Measurements from ENCODE around the gene ITGB1.
"Not testable (repeated sequence)": the region's sequence is repeated elsewhere in the genome, so short reads cannot be mapped to it uniquely, and the experiment has no call there.

The ITGB1 gene

GRCh38 chr10:32980558-32981468 is 22.8 kb upstream of the ITGB1 start:
- DNase-seq (ENCODE audit: low read depth) = peak; percentile 82

- DNase-seq (ENCODE audit: low read depth) = no peak
Observed at GRCh38 chr10:32980242-32980557, 22.2 kb upstream of the ITGB1 start.

GRCh38 chr10:32979719-32980118 is 21.7 kb upstream of the ITGB1 start:
- not testable (repeated sequence) for DNase-seq (ENCODE audit: low read depth)

- DNase-seq (ENCODE audit: low read depth) = no peak
Observed at GRCh38 chr10:32979041-32979440, 21.0 kb upstream of the ITGB1 start.

GRCh38 chr10:32977846-32978809 is 20.1 kb upstream of the ITGB1 start:
- not testable (repeated sequence) for DNase-seq (ENCODE audit: low read depth)

DNA sequence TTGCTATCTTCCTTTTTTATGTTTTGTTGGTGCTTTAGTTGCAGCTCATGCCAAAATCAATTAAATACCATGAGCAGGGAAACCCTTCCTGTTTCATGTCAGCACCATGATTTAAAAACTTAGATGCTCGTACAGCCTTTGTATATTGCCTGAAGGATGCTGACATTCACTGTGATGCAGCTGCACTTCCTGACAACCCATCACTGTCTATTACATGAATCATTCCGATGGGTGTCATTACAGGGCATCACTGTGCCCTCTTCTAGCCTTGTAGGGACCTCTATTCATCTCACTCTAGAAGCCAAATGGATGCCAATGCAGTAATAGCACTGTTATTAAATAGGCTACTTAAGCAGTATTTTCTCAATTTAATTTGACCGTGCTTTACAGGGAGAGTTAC is 18.3 kb upstream of the ITGB1 start:
- no peak for DNase-seq (ENCODE audit: low read depth)

- no peak for DNase-seq (ENCODE audit: low read depth)
Observed at GRCh38 chr10:32972929-32973328, 14.9 kb upstream of the ITGB1 start.

DNA sequence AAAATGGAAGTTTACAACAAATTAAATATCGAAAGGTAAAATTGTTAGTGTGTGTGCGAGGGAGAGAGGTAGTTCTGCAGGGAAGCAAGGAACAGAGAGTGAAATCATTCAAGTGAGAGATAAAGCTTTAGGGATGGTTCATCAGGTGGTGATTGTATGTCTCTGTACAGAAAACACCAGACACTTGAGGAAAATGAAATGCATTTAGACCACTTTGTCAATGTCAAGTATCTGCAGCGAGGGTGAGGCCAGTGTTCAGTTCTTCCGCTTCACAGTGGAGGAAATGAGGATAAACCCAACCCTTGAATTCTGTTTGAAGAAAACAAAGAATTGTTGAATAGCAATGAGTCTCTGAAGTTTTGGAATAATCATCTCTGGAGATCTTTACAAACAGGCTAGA is 14.4 kb upstream of the ITGB1 start:
- DNase-seq (ENCODE audit: low read depth) = no peak

DNA sequence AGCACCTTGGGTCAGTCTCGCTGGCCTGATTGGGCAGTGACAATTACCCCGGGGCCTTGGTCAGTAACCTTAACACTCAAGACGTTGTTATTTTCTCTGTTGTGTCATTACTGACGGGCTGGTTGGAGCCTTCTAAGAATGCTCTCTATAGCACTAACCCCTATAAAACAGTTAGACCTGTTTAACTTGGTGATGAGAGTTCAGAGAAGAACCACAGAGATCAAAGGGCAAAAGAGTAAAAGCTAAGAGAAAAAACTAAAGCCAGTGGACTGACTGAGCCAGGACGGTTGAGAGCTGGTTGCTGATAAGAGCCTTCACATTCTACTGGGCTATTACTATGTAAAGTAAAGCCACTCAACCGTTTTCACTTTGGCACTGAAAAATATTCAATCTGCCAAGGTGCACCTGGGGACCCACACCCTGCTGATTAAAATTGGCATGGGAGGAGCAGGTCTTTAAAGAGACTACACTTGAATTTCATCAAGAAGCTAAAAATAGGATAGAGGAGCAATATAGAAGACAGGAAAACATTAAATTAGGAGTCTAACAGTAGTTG is 13.6 kb upstream of the ITGB1 start:
- no peak for DNase-seq (ENCODE audit: low read depth)

GRCh38 chr10:32970910-32971309 is 12.9 kb upstream of the ITGB1 start:
- no peak for DNase-seq (ENCODE audit: low read depth)

DNA sequence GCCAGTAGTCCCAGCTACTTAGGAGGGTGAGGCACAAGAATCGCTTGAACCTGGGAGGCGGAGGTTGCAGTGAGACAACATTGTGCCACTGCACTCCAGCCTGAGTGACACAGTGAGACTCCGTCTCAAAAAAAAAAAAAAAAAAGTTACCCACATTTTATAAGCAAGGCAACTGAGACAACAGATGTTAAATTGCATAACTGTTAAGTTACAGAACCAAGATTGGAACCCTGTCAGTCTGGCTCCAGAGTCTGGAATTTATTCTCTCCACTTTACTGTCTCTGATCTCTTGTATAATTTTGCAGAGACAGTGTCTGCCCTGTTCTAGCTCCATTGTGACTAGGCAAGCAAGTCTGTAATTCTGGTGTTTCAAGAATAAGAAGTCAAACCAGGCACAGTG is 6.2 kb upstream of the ITGB1 start:
- DNase-seq (ENCODE audit: low read depth) = no peak

DNA sequence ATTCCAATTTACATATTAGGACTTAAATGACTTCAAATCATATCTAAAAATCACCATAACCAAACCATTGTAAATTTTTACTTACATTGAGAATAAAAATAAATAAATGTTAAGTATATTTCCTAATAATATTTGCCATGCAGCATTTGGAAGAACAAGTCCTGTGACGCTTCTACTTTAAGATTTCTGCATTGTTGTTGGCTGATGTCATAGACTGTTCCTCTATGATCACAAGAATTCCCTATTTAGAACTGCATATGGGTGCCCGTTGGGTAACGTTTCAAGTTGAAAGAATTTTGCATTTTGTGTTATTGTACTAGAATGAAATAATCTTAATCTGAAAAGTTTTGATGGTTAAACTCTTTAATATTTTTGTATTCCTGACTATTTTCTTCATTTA is 5.1 kb upstream of the ITGB1 start:
- DNase-seq (ENCODE audit: low read depth) = no peak

GRCh38 chr10:32962521-32962920 is 4.5 kb upstream of the ITGB1 start:
- no peak for DNase-seq (ENCODE audit: low read depth)

- DNase-seq (ENCODE audit: low read depth) = peak; percentile 62
Observed at GRCh38 chr10:32961895-32962369, 3.9 kb upstream of the ITGB1 start.

- DNase-seq (ENCODE audit: low read depth) = no peak
Observed at GRCh38 chr10:32961343-32961894, 3.4 kb upstream of the ITGB1 start.

- DNase-seq (ENCODE audit: low read depth) = no peak
Observed at GRCh38 chr10:32960022-32960421, 2.0 kb upstream of the ITGB1 start.

DNA sequence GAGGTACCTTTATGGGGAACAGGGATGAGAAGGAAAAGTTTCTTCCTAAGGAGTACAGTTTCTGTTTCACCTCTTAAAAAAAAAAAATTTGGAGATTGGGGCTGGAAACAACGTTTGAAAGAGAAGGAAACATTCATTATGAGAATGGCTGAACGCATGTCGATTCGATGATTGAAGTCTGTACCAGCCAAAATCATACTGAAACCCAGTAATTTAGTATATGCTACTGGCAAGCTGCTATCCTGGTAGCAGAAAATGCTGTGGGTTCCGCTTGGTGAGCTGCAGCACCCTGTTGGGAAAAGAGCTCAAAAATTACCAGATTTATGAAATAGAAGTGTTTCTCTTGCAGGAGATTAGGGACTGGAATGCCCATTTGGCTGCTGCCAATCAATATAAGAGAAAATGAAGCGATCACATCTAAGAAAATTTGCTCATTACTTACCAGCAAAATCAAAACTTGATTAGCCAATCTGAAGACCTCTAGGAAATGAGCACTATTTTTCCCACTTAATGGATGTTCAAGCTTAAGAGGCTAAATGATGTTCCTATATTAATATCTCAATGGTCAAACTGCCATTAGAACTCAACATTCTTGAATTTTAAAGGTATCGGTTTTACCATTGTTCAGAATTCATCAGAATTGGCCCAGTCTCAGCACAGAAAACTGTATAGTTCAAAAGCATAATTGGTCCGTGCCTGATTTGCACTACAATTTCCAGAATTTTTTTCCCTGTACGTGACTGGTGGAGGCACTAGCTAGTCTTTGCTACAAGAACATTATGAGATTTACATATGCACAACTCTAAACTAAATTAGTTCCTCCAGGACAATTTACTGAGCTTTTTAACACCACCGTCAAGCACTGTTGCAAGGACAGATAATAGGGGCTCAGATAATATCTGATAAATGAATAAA is 1.2 kb upstream of the ITGB1 start:
- DNase-seq (ENCODE audit: low read depth) = no peak

DNA sequence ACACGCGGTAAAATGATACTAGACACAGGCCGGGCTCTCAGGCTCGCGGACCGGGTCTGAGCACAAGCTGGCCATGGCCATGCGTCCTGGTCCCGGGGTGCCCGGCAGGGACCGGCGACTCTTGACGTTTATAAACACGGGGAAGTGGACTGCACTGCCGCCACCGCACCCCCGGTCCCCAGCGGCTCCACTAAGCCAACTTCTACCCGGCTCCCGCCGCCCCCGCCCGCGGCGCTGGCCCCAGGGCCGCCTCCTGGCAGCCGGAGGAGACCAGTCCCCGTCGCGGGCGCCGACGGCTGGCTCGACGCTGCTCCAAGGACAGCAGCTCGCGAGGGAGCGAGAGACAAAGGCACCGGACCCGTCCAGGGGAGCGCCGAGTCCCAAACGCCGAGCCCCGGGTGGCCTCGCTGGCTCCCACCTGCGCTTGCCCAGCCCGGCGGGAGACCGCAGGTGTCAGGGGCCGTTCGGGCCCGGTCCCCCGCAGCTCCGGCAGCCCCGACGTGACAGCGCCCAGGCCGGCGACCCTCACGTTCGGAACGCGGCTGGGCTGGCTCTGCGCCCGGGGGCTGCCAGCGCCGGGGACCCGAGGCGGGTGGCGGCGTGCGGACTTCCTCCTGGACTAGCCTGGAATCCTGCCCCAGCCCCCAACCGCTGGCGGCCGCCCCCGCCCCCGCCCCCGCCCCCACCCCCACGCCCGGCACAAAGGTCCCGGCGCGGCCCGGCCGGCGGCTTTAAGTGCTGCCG is 517 bp downstream of the ITGB1 start:
- DNase-seq (ENCODE audit: low read depth) = no peak

- no peak for DNase-seq (ENCODE audit: low read depth)
Observed at GRCh38 chr10:32956365-32957197, 1.4 kb downstream of the ITGB1 start.

Data from HS-27A (cell line).